Psoas muscle (tissue), 8 donors: ENCODE measurements around the gene ADH7. TPM values are rescaled to one million over a fixed set of nuclear protein-coding genes. Genes with fewer than 3 reads are reported as not detected.

Experiments used
- ATAC-seq, 4 donors: fragments of 200-7000 bp; cut with Tn5 transposase; one replicate each; pipeline ENCODE4 v1.9.1; 2020; ENCODE audit warnings: moderate library complexity in 3 of 4, mild to moderate bottlenecking in 2 of 4
- DNase-seq, 2 donors: peaks; one replicate each; pipeline ENCODE4 v3.0.0-alpha.2; 2020
- H3K27ac ChIP-seq: fragments of 200-600 bp; one replicate; pipeline ENCODE4 v1.8.0; 2022
- H3K27me3 ChIP-seq, 3 donors: fragments of 200-600 bp in 1 of 3; one replicate each; pipeline versions ENCODE4 v1.6.1 to v1.8.0; 2013 to 2022; ENCODE audit warnings: low read length in 2 of 3, mild to moderate bottlenecking in 2 of 3, moderate library complexity in 1 of 3; ENCODE audit not compliant: insufficient read depth in 3 of 3
- H3K36me3 ChIP-seq, 2 donors: fragments of 200-600 bp in 1 of 2; one replicate each; pipeline versions ENCODE4 v1.6.1 to v1.8.0; 2013 to 2022; ENCODE audit warnings: low read depth in 1 of 2, mild to moderate bottlenecking in 1 of 2, moderate library complexity in 1 of 2; ENCODE audit not compliant: insufficient read depth in 1 of 2
- H3K4me1 ChIP-seq: fragments of 200-600 bp; one replicate; pipeline ENCODE4 v1.8.0; 2022
- H3K4me3 ChIP-seq: fragments of 200-600 bp; one replicate; pipeline ENCODE4 v1.8.0; 2022; ENCODE audit warnings: mild to moderate bottlenecking
- H3K9me3 ChIP-seq: fragments of 200-600 bp; one replicate; pipeline ENCODE4 v1.8.0; 2022
- WGBS, 3 donors: extraction: QIAGEN DNeasy Blood & Tissue Kit; methylation state at CpG; one replicate each; pipeline versions ENCODE4 v1.1.6 to v1.1.7; 2013; 5-methylcytosine and 5-hydroxymethylcytosine counted together
- intact Hi-C, 2 donors: fragments of 100-400 bp; cut with DNase I; formaldehyde crosslinking; loops; one replicate each; pipeline versions ENCODE4 v1.11.0 to v1.14.2; 2022
- polyA plus RNA-seq, 3 donors: library from polyadenylated mRNA; stranded (reverse); fragments of 200-250 nt; gene quantifications; one replicate each; pipeline ENCODE4 v1.2.3, GENCODE V29; 2013
- total RNA-seq, 4 donors: library from RNA; stranded (reverse); fragmentation: NEBNext Ultra II Directional in 2 of 4; extraction: Animal tissue kit (Norgen Biotek cat#: 25700) in 2 of 4; gene quantifications; one replicate each; pipeline versions ENCODE4 v1.2.1 to v1.2.4, GENCODE V29; 2021 to 2023
- TF ChIP-seq, protein P1 (sequence below): fragments of 200-600 bp; IDR thresholded peaks from one replicate; pipeline ENCODE4 v1.8.0; 2022; ENCODE audit warnings: antibody characterized with exemption
- donor health status: healthy with polysubstance abuse.
- donor health status: DM: no; HTN: no; CAD: no; lungs with moderate emphysema.
- donor health status: Bipolar disorder and iron deficiency.
- donor health status: healthy.
- donor health status: DM: yes; HTN: yes; CAD: no.
- donor health status: DM: no; HTN: no; CAD: no.
- donor health status: DM: no; HTN: no; CAD: no.
- donor health status: DM: yes; HTN: yes; CAD: no.

Gene ADH7
- total and polyA plus RNA-seq, 7 donors, result not detected

DNA sequence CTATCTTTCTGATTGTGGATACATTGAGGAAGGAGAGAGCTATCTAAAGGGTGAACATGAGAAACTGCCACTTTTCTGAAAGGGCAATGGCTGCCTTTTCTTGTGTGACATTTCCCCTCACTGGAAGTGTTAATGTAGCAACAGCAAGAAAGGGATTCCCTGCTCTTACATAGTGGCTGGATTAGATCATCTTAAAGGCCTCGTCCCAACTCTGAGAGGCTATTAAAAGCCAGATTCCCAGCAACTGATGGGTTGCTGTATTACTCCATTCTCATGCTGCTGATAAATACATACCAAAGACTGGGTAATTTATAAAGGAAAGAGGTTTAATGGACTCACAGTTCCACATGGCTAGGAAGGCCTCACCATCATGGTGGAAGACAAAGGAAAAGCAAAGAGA is 33.7 kb upstream of the ADH7 start:
- H3K27ac ChIP-seq, result no peak overlapping the region
- no peaks in the 10 kb centered on the region for H3K27me3 ChIP-seq
- ATAC-seq, result no peak
- TF ChIP-seq, protein P1, sequence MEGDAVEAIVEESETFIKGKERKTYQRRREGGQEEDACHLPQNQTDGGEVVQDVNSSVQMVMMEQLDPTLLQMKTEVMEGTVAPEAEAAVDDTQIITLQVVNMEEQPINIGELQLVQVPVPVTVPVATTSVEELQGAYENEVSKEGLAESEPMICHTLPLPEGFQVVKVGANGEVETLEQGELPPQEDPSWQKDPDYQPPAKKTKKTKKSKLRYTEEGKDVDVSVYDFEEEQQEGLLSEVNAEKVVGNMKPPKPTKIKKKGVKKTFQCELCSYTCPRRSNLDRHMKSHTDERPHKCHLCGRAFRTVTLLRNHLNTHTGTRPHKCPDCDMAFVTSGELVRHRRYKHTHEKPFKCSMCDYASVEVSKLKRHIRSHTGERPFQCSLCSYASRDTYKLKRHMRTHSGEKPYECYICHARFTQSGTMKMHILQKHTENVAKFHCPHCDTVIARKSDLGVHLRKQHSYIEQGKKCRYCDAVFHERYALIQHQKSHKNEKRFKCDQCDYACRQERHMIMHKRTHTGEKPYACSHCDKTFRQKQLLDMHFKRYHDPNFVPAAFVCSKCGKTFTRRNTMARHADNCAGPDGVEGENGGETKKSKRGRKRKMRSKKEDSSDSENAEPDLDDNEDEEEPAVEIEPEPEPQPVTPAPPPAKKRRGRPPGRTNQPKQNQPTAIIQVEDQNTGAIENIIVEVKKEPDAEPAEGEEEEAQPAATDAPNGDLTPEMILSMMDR, result no peak
- no peaks in the 10 kb centered on the region for H3K9me3 ChIP-seq
- no peak for DNase-seq
- no peaks in the 10 kb centered on the region for H3K36me3 ChIP-seq
- intact Hi-C loops, result no loop called here
- no peak overlapping the region for H3K4me3 ChIP-seq
- 44 to 56% (median 52%) methylated on average over 1 of the region's 1 CpG for WGBS, 3 donors
- H3K4me1 ChIP-seq, result no peaks in the 10 kb centered on the region

GRCh38 chr4:99467887-99468286 is 32.7 kb upstream of the ADH7 start:
- H3K27me3 ChIP-seq, result no peaks in the 10 kb centered on the region
- TF ChIP-seq, protein P1, result no peak

DNA sequence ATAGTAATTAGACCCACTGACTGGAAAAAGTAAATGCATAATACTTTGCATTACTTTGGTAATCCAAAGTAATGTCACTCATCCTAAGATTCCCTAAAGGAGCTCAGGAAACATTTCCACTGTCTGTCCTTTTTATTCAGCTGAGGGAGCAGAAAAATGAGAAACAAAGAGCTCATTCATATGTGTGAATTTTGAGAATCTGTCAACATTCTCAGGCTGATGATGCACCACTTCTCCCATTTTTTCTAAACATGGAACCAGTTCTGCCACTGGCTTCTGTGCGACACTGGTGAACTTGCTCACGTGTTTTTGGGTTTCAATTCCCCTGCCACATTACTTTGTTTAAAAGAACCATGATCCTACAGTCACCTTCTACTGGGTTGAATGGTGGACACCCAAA is 28.4 kb upstream of the ADH7 start:
- no peak overlapping the region for H3K4me3 ChIP-seq
- TF ChIP-seq, protein P1, result no peak
- H3K9me3 ChIP-seq, result no peaks in the 10 kb centered on the region
- DNase-seq (no peak), ATAC-seq (no peak)
- H3K36me3 ChIP-seq, result no peaks in the 10 kb centered on the region
- 60 to 83% (median 66%) methylated on average over 2 of the region's 2 CpGs for WGBS, 3 donors
- no peaks in the 10 kb centered on the region for H3K27me3 ChIP-seq
- intact Hi-C loops, result loop anchor here in 1 of 2 donors (2.0 kb wide), 1 partner anchor 345 kb away; no protein-coding TSS in a partner anchor
- H3K27ac ChIP-seq, result no peak overlapping the region
- no peaks in the 10 kb centered on the region for H3K4me1 ChIP-seq

More at GRCh38 chr4:99467887-99468286, 32.7 kb upstream of the ADH7 start:
- Histone ChIP-seq H3K36me3 (no peaks in the 10 kb centered on the region), H3K4me1 (no peaks in the 10 kb centered on the region), H3K27ac (no peak overlapping the region), H3K9me3 (no peaks in the 10 kb centered on the region), H3K4me3 (no peak overlapping the region)
- intact Hi-C loops, result no loop called here
- 74 to 75% (median 74%) methylated on average over 2 of the region's 2 CpGs for WGBS, 3 donors
- ATAC-seq, result no peak
- no peak for DNase-seq

GRCh38 chr4:99462875-99463464 is 27.8 kb upstream of the ADH7 start:
- Histone ChIP-seq H3K36me3 (no peaks in the 10 kb centered on the region), H3K27ac (no peak overlapping the region), H3K4me3 (no peak overlapping the region), H3K9me3 (no peaks in the 10 kb centered on the region), H3K27me3 (no peaks in the 10 kb centered on the region), H3K4me1 (no peaks in the 10 kb centered on the region)
- ATAC-seq (peak; percentile 68 to 88 (median 82)), DNase-seq (peak in 1 of 2 donors; percentile 27)
- 31 to 32% (median 32%) methylated on average over 4 of the region's 4 CpGs for WGBS, 3 donors
- intact Hi-C loops, result loop anchor here in 1 of 2 donors (2.0 kb wide), 1 partner anchor 344 kb away; no protein-coding TSS in a partner anchor
- TF ChIP-seq, protein P1, result peak; percentile 86
